LNCAP (cell line): ENCODE measurements around the gene LRRC58.

ENCODE experiments used
- CTCF ChIP-seq: fragments of 450-650 bp; IDR thresholded peaks from 2 replicates; pipeline ENCODE4 v1.5.1; 2017; ENCODE audit warnings: mild to moderate bottlenecking

LRRC58 gene

DNA sequence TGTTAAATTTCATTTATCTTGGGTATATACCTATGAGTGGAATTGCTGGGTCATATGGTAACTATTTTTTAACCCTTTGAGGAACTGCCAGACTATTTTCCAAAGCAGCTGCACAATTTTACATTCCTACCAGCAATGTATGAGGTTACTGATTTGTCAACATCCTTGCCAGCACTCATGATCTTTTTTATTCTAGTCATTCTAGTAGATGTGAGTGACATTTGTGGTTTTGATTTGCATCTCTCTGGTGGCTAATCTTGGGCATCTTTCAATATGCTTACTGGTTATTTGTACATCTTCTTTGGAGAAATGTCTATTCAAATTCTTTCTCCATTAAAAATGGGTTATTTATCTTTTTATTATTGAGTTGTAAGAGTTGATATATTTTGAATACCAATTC, 21.3 kb upstream of the LRRC58 start:
- TF ChIP-seq CTCF: no peak

GRCh38 chr3:120369037-120369467, 19.9 kb upstream of the LRRC58 start:
- TF ChIP-seq CTCF: no peak

DNA sequence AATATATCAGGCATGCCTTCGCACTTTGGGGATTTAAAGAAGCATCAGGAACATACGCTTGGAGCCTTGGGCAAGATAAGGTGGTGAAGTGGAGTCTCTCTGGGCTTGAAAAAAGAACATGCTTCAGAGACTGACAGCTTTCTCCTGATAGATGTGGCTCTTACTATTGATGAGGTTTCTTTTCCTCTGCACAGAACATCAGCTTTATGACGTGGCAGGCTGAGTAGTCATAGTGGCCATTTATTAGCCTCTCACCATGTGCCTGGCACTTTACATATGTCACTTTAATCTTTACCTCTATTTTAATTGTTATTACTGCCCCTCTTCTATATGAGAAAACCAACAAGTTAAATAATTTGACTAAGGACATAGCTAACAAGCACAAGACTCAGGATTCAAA, 19.0 kb upstream of the LRRC58 start:
- no peak for TF ChIP-seq CTCF

GRCh38 chr3:120364821-120365220, 15.7 kb upstream of the LRRC58 start:
- TF ChIP-seq CTCF: no peak

DNA sequence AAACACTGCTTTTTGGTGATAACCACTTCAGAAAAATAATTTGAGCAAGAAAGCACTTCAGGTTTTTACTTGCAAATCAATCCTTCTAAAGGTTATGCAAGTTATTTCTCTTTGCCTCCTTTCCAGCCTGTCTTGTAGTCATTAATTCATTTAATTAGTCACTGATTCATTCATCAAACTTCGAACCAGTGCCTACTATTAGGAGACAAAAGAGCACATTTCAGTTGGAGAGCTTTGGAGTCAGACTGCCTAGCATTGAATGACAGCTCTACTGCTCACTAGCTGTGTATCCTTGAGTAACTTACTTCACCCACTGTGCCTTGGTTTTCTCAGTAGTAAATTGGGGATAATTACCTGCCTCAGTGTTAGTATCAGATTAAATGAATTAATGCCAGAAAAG, 14.9 kb upstream of the LRRC58 start:
- no peak for TF ChIP-seq CTCF

DNA sequence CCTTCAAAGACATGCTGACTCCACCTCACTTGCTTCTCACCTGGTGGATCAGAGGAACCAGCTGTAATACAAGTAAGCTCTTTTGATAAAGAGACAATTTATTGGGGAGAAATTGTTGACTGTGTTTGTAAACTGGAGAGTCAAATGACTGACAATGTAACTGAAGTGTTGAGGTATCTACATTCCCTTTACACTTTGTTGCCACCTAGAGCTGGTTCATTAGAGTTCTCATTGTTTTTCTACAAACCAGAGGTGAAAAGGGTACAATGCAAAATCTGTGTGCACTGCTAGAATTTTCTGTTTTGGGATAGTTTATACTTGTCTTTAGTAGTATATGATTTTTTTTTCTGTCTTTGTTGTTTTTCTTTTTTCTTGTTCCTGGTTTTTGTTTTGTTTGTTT, 8.7 kb upstream of the LRRC58 start:
- TF ChIP-seq CTCF: no peak

GRCh38 chr3:120355486-120355885, 6.3 kb upstream of the LRRC58 start:
- TF ChIP-seq CTCF: no peak

DNA sequence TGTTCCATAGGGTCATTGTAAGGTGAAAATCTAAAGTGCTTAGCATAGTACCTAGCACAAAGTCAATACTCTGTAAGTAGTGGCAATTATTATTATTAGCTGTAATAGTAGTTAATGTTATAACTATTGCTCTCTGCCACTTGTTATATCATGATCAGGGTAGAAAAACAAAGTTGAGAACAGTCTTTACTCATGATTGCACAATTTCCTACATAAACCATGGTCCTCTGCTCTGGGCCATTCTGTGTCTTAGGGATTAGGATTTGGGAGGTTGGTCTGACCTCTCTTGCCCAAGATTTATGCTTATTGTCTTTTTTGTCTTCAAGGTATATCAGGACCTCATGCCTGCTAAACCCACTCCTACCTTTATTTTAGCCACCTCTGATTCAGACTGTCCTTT, 4.3 kb upstream of the LRRC58 start:
- TF ChIP-seq CTCF: no peak
